GM19193 (cell line): ENCODE data around the gene NTMT1.

Source experiments
- POLR2A ChIP-seq: IDR thresholded peaks from 4 replicates; pipeline ENCODE4 v1.6.1; 2011; ENCODE audit not compliant: insufficient read depth, insufficient read length; ENCODE audit errors: extremely low read depth

NTMT1 gene

DNA sequence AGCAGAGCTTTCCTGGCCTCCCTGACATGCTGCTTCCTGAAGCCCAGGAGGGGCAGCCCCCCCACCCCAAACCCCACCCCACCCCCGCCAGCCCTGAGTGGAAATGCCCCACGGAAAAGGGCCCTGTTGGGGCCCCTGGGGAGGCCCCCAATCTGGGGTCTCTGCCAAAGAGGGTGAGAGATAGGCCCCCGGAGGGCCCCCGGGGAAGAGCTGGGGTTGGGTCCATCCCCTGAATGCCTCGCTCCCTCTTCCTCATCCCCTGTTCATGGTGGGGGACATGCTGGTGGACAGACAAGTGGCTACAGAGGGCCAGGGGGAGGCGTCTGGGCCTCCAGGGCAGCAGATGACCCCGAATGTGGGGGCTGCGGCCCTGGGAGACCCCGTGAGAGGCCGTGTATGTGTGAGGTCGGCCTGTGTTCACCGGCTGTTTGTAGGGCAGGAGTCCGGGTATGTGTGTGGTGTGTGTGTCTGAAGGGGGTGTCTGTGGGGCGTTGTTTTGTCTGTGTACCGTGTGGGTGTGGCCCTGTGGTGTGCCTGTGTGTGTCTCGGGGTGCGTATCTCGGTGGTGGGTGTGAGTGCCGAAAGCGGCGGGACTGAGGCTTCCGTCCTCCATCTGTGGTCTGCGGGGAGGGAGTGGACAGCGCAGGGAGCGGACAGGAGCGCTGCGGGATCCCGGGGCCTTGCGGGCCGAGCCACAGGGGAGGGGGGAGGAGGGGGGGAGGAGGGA lies 16.3 kb upstream of the NTMT1 start:
- TF ChIP-seq POLR2A = no peak

DNA sequence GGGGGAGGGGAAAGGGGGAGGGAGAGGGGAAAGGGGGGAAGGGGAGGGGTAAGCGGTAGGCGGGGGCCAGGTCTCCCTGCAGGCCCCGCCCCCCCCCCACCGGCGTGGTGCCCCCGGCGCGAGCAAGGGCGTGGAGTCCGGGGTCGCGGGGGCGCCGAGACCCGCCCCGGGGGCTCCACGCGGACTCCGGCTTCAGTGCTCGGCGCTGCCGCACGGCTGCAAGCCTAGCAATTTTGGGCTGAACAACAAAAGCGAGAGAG lies 15.8 kb upstream of the NTMT1 start:
- TF ChIP-seq POLR2A = no peak

DNA sequence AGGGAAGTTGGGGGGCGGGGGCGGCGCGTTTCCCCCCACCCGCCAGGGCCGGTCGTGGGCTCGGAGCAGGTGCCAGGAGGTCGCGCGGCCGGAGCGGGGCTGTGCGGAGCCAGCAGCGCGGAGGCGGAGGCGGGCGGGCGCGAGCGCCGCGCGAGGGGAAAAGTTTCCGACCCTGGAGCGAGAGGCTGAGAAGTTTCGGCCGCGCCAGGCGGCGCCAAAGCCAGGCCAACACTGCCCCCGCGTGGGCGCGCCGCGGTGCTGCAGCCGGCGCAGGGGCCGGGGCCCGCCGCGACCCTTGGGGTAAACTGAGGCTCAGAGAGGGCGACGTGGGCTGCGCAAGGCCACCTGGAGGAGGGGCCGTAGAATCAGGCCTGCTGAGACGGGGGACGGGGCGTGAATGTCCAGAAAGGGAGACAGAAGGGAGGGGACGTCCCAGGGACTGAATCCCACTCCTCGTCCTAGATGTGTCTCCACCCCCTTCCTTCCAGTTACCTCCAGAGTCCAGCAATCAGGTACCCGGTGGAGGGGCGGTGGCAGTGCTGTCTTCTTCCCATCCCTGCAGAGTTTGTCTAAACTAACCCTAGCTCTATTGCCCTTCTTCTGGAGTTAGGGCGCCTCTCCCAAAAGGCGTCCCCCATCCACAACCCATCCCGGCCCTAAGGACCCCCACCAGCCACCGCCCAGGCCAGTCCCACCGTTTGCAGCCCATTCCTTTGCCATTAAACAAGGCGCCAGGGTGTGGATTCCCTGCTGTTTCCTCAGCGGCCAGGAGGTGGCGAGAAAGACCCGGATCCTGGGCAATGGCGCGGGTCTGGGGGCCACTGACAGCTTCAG lies 15.3 kb upstream of the NTMT1 start:
- TF ChIP-seq POLR2A = no peak

DNA sequence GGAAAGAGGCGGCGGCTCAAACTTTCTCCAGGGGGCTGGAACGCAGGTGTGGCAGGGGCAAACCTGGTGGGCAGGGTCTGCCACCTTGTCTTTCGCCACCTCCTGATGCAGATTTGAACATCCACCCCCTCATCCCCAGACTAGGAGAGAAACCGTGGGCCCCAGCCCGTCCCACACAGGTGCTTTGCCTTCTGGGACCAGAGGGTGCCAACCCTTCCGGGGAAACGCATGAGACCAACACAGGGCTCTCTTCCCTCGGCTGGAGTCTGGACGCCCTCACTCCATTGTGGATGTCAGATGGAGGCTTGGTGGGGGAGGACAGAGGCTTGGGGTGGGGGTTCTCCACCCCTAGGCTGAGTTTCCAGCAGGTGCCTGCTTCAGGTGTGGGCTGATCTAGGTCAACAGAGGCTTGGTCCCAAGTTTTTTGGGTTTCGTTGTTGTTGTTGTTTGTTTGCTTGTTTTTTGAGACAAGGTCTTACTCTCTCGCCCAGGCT lies 14.6 kb upstream of the NTMT1 start:
- TF ChIP-seq POLR2A = no peak

DNA sequence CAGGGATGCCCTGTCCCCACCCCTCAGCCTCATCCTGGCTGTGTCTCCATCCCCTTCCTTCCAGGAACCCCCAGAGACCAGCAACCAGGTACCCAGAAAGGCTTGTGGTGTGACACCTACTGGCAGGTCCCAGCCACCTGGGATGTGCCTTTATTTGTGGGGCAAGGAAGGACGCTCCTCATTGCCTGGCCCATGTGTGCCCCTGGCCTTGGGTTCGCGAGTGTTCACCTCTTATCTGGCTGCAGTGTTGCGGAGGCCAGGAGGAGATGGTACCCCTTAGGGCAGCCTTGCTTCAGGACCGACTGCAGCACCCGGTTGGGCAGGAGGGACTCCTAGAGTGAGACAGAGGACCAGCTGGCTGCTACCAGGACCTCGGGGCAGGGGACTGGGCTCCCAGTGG lies 13.8 kb upstream of the NTMT1 start:
- no peak for TF ChIP-seq POLR2A

DNA sequence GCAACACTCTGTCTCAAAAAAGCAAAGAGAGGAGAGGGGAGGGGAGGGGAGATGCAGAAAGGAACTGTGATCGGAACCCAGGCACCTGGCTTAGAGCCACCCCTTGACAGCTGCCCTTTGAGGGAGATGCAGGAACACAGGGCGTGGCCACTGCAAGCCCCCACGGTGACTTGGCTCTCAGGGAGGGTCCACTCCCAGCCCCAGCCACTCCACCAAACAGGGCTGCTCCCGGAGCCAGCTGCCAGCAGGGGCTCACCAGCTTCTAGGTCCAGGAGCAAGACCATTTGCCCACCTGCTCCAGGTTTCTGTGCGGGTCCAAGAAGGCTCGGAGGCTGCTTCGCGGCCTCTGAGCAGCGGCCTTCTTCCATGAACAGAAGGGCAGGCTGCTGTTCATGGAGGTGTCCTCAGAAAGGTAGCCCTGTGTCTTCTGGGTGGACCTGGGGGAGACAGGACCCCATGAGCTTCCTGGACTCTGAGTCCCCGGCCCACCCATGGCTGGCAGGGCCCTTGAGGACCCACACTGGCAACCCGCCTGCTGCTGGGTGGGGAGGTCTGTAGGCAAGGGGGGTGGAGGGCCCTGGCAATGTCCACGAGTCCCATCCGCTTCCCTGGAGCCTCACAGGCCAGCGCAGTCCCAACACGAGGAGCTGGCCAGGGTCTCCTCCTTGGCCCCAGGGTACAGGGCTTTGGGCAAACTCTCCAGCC lies 13.0 kb upstream of the NTMT1 start:
- TF ChIP-seq POLR2A = no peak

DNA sequence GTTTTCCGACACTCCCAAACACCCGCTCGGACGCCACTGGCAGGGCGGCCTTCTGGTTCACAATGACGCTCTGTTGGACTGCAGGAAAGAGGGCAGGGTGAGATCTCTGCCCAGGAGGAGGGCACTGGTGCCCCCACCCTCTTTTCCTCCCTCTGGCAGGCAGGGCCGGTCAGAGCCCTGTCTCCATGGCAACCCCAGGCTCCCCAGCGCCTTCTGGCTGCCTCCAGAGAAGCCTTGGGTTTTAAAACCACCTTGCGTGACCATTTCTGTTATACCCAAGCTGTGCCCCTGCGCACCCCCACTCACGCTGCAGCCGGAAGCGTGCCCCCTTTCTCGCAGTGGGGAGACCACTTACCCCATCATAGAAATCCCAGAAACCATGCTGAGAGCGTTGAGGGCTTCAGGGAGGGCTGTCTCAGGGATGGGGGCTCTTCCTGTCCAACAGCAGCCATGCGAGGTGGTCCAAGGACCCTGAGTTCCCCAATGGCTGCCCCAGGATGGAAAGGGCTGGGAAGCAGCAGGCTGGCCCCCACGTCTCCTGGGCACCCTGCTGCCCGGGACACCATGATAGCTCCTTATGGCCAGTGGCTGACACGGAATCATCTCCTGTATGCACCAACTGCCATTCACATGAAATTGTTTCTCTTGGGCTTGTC lies 12.3 kb upstream of the NTMT1 start:
- no peak for TF ChIP-seq POLR2A

DNA sequence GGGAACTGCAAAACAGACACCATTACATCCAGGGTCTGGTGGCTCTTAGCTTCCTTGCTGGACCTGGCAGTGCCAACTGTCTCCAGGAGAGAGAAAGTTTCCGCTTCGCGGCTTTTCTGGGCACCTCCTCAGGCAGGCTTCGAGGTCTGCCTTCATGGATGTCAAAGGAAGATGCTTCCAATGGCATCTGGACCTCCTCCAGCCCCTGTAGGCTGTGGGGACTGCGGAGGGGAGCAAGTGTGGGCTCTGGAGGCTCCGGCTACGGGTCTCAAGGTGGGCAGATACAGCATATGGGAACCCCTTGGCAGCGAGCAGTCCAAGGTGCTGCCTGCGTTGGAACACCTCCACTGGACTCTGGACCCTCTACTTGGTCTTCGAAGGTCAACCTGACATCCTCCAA lies 11.0 kb upstream of the NTMT1 start:
- no peak for TF ChIP-seq POLR2A

DNA sequence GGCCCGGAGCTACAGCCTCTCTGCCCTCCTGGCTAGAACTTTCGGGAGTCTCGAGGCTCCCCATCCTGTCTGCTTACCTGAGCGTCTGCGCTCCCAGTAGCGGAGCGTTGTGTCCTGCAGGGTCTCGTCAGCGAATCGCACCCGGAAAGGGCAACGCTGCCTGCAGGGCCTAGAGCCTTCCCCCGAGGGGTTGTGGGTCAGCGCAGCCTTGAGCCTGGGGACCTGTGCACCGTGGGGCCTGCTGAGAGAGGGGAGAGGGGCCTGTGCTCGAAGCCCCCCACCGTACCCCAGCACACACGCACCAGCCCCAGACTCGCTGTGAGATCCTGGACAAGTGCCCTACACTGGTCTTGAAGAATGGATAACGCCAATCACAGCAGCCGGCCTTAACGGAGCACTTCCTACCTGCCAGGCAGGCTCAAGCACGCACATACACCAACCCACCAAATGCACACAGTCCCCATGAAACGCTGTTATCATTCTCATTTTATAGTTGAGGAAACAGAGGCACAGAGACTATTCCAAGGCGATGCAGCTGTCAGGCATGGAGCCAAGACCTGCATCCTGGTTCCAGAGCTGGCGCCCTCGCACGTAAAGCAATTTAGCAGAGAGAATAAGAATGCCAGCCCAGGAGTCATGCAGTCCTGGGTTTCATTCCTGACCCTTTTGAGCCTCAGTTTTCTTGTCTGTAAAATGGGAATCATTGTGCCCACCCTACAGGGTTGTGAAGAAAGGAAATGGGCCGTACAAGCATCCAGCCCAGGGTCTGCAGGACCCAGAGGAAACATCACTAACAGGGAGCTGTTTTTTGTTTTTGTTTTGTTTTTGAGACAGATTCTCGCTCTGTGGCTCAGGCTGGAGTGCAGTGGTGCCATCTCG lies 10.3 kb upstream of the NTMT1 start:
- no peak for TF ChIP-seq POLR2A

DNA sequence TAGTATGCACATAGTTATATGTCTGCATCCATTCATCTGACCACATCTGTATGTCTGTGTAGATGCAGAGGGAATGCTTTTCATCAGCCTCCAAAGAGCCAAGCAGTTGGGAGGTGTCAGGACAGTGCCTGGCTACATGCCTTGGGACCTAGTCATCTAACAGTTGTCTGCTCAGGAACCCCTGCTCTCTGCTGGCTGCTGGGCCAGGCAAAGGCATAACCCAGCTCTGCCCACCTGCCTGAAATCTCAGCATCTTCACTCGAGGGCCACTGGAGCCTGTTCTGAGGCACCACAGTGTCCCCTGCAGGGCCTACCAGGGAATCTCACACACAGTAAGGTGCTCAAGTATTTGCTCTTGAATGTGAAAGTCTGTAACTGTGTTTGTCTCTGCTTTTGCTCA lies 8.8 kb upstream of the NTMT1 start:
- TF ChIP-seq POLR2A = no peak

DNA sequence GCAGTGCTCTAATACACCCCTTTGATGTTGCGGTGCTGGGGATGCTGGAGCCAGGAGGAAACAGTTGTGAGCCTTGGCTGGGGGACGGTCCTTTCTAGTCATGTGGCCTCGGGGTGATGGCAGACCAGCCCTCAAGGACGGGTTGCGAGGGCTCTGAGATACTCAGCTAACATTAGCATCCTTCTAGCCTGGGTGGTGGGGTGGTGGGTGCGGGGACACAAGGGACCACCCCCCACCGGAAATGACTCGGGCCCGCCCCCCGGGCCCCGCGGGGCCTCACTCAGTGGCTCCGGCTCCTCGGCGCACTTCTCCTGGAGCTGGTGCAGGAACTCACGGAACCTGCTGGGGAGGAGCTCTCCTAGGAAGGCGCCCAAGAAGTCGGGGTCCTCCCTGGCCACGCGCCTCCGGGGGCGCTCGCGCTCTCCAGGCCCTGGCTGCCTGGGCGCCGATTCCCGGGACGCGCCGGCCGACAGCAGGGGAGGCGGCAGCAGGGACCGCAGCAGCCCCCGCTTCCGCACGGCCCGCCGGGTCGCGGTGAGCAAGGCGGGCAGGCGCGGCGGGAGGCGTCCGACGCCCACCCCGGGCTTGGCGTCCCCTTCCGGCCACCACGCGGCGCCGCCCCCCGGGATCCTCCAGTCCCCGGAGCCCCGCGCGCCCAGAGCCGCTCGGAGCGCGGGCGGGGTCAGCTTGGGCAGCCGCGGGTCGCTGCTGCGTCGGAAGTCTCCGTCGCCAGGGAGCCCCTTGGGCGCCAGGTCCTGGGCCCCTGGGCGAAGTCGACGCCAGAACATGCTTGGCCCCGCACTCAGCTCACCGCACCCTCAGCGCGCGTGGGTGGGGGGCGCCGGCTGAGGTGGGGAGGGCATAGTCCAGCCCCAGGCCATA lies 5.9 kb upstream of the NTMT1 start:
- TF ChIP-seq POLR2A = no peak

DNA sequence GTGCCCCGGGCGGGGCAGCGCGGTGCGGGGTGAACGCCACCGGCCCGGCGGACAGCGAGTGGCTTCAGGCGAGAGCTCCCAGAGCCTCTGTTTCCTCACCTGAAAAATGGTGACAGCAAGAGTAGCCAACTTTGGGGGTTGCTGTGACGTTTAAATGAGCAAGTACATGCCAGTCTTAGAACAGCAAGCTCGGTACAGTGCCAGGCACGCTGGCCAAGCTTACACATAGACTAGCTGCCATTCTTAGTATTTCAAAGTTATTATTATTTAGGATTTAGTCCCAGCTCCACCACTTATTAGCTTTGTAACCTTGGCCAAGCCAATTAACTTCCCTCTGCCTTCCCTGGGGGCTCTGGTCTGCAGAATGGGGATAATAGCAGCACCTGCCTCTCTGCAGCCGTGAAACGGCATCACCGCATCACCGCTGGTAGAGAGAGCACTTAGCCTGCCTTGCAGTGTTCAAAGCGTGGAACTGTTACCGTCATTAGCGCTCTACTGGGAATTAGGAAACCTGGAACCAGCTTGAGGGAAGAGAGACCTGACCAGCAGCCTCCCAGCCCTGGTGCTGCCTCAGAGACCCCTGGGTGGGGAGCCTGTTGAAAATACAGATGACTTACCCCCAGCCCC lies 5.2 kb upstream of the NTMT1 start, which contains the start of gene C9orf50:
TSS of gene C9orf50 (minus strand) at position 433 of the 627 bp plus-strand sequence. CDS start 527 bp downstream, outside the sequence.
- no peak for TF ChIP-seq POLR2A

DNA sequence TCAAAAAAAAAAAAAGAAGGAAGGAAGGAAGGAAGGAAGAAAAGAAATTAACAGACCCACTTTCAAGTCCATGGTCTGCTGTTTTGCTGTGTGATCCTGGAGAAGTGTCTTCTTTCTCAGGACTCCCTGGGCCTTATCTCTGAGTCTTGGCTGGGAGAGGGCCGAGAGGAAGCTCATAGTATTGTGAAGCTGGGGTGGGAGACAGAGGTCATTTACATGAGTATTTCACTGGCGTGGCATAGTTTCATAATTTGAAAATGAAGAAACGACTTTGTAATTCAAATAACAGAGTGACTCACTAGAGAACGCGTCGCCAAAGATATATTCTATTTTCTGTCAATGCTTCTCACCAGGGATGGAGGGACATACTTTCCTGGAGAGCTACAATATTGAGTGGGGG lies 2.6 kb upstream of the NTMT1 start:
- TF ChIP-seq POLR2A = no peak
